Measurements from ENCODE around the gene PAX7. TPM values are rescaled to one million over a fixed set of nuclear protein-coding genes. Genes with fewer than 3 reads are reported as not detected.

Gene PAX7
- total RNA-seq, 1 donor from 2014 or later = not detected

GRCh38 chr1:18666317-18666920 lies 35.8 kb downstream of the PAX7 start:
- intact Hi-C loops (cut with DNase I) = no loop called here
- no peak overlapping the region for H3K4me3 ChIP-seq
- no peaks in the 10 kb centered on the region for H3K36me3 ChIP-seq
- DNase-seq (ENCODE audit: low spot score in 2 of 2) = no peak
- no peaks in the 10 kb centered on the region for H3K9me3 ChIP-seq
- TF ChIP-seq CTCF (IDR thresholded peaks at IDR 0.05) = no peak
- no peaks in the 10 kb centered on the region for H3K4me1 ChIP-seq
- H3K27me3 ChIP-seq = no peaks in the 10 kb centered on the region
- H3K27ac ChIP-seq = no peak overlapping the region

GRCh38 chr1:18667333-18667732 lies 36.7 kb downstream of the PAX7 start:
- no peaks in the 10 kb centered on the region for H3K4me1 ChIP-seq
- intact Hi-C loops (cut with DNase I) = no loop called here
- H3K4me3 ChIP-seq = no peak overlapping the region
- H3K27ac ChIP-seq = no peak overlapping the region
- no peaks in the 10 kb centered on the region for H3K27me3 ChIP-seq
- H3K36me3 ChIP-seq = no peaks in the 10 kb centered on the region
- DNase-seq (ENCODE audit: low spot score in 2 of 2) = no peak
- no peaks in the 10 kb centered on the region for H3K9me3 ChIP-seq
- no peak for TF ChIP-seq CTCF (IDR thresholded peaks at IDR 0.05)

GRCh38 chr1:18668046-18668445 lies 37.4 kb downstream of the PAX7 start:
- Histone ChIP-seq H3K36me3 (no peaks in the 10 kb centered on the region), H3K4me1 (no peaks in the 10 kb centered on the region), H3K4me3 (no peak overlapping the region), H3K9me3 (no peaks in the 10 kb centered on the region), H3K27ac (no peak overlapping the region), H3K27me3 (no peaks in the 10 kb centered on the region)
- DNase-seq (ENCODE audit: low spot score in 2 of 2) = no peak
- intact Hi-C loops (cut with DNase I) = no loop called here
- TF ChIP-seq CTCF (IDR thresholded peaks at IDR 0.05) = no peak

GRCh38 chr1:18668750-18669404 lies 38.2 kb downstream of the PAX7 start:
- intact Hi-C loops (cut with DNase I) = no loop called here
- Histone ChIP-seq H3K4me1 (no peaks in the 10 kb centered on the region), H3K27me3 (no peaks in the 10 kb centered on the region), H3K27ac (no peak overlapping the region), H3K4me3 (no peak overlapping the region), H3K36me3 (no peaks in the 10 kb centered on the region), H3K9me3 (no peaks in the 10 kb centered on the region)
- DNase-seq (ENCODE audit: low spot score in 2 of 2) = no peak
- TF ChIP-seq CTCF (IDR thresholded peaks at IDR 0.05) = no peak

- no peak overlapping the region for H3K4me3 ChIP-seq
- no peak for DNase-seq (ENCODE audit: low spot score in 2 of 2)
- H3K36me3 ChIP-seq = no peaks in the 10 kb centered on the region
- no peak for TF ChIP-seq CTCF (IDR thresholded peaks at IDR 0.05)
- H3K27ac ChIP-seq = no peak overlapping the region
- no peaks in the 10 kb centered on the region for H3K27me3 ChIP-seq
- intact Hi-C loops (cut with DNase I) = no loop called here
- no peaks in the 10 kb centered on the region for H3K4me1 ChIP-seq
- H3K9me3 ChIP-seq = no peaks in the 10 kb centered on the region
Measured at GRCh38 chr1:18670121-18670867, 39.6 kb downstream of the PAX7 start.

All from ascending aorta (tissue), 2 donors.